SKM-1 treated with dmso at 0.1 percent for 144 hours (cell line): ENCODE measurements around the gene SF3B3.

Source experiments
- DNase-seq: peaks from one replicate; lab custom pipeline; 2025; ENCODE audit not compliant: unreplicated experiment; lab: John Stamatoyannopoulos, UW

Gene SF3B3

DNA sequence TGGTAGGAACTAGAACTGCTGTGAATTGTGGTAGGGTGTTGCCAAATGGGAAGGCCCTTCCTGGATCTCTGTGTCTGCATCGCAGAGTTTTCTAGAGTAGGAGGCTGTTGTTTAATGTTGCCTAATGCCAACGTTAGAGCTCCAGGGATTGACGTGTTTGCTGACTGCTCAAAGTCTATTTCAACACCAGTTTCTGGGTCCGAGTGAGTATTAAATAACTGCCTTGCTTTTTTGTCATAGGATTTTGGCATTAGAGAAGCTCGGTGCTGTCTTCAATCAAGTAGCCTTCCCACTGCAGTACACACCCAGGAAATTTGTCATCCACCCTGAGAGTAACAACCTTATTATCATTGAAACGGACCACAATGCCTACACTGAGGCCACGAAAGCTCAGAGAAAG is 40.0 kb downstream of the SF3B3 start:
- no peak for DNase-seq

DNA sequence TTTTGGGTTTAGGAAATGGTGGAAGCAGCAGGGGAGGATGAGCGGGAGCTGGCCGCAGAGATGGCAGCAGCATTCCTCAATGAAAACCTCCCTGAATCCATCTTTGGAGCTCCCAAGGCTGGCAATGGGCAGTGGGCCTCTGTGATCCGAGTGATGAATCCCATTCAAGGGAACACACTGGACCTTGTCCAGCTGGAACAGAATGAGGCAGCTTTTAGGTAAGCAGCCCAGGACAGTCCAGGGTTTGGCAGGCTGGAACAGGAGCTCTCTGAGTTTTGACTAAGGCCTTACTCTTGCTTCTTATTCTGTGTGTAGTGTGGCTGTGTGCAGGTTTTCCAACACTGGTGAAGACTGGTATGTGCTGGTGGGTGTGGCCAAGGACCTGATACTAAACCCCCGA is 41.4 kb downstream of the SF3B3 start:
- DNase-seq = no peak

- no peak for DNase-seq
Observed at GRCh38 chr16:70568601-70569237, 45.1 kb downstream of the SF3B3 start.

- DNase-seq = no peak
Observed at GRCh38 chr16:70569752-70570151, 46.1 kb downstream of the SF3B3 start.

GRCh38 chr16:70570967-70571570 is 47.5 kb downstream of the SF3B3 start:
- no peak for DNase-seq

DNA sequence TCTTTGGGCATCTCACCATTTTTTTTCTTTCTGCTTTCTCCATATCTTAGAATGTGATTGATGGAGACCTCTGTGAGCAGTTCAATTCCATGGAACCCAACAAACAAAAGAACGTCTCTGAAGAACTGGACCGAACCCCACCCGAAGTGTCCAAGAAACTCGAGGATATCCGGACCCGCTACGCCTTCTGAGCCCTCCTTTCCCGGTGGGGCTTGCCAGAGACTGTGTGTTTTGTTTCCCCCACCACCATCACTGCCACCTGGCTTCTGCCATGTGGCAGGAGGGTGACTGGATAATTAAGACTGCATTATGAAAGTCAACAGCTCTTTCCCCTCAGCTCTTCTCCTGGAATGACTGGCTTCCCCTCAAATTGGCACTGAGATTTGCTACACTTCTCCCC is 48.0 kb downstream of the SF3B3 start:
- no peak for DNase-seq

DNA sequence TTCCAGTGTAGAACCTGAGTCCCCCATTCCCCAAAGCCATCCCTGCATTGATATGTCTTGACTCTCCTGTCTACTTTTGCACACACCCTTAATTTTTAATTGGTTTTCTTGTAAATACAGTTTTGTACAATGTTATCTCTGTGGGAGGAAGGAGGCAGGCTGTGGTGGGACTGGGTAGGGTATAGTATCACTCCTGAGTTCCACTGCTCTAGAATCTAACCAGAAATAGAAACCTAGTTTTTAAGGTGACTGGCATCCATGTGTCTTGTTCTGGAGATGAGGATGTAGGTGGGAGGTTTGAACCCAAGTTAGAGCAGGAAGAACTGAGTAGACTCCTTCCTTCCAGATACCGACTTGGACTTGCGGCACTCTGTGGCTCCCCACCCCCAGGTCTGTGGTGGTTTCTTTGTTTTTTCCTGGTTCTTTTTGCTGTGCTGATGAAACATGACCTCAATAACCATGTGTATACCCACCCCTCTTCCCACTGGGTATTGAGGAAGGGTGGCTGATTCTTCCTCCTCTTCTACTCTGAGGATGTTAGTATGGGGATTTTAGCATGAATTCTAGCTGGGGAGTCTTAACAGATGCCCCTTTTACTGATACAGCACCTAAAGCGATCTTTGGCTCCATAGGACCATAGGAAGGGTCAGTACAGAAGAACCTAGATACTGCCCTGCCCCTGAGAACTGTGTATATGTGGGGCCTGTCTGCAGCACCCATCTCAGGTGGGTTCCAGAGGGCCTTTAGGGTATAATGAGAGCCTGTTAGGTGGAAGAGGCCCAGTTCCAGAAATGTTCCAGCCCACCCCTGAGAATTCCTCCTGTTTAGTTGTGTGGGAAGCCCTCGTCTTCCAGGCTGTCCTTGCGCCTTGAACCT is 48.7 kb downstream of the SF3B3 start:
- DNase-seq = no peak

GRCh38 chr16:70572926-70573270 is 49.3 kb downstream of the SF3B3 start:
- DNase-seq = no peak

DNA sequence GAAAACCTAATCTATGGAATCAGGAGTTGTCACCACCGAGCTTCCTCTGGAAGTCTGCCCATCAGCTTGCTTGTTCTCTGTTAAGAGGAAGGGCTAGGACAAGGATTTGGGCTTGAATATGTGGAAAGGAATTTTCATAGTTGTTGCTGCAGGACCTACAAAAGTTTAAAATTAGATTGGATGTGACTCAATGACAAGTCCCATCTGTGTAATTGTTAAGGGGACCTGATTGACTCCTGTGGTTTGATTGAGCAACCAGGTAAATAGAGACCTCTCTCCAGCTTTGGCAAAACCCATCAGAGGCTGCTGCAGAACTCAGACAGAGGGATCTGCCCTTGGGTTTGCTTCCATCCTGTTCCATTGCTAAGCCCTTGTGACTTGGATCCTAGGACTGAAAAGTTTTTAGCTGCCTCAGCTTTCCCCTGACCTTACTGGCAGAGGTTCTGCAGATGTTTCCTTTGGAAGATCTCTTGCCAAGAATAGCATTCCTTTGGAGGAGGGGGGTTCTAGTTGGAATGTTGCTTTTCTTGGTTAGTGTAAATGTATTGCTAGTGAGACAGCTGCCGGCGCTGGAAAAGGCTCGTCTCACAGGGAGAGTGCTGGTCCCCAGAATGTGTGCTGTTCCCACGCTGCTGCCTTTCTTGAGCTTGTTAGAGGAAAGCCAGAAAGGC is 50.0 kb downstream of the SF3B3 start:
- DNase-seq = no peak

DNA sequence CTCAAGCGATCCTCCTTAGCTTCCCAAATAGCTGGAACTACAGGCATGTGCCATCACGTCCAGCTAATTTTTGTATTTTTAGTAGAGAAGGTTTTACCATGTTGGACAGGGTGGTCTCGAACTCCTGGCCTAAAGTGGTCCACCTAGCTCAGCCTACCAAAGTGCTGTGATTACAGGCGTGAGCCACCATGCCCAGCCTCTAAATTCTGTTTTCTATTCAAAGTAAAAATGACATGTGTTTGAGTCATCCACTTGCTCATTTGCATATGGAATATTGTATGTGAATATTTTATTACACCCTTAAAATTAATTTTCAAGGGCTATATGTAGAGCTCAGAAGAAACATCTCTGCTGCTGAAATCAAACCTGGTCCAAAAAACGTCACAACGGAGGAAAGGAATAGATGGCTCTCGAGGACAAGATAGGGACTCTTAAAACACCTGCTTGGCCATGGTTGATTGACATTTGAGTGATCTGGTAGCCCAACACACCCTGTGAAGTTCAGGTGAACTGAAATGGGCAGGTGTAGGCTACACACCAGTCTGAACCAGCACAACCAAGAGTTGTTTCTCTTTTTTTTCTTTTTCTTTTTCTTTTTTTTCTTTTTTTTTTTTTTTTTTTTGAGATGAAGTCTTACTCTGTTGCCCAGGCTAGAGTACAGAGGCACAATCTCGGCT is 51.1 kb downstream of the SF3B3 start:
- DNase-seq = no peak

GRCh38 chr16:70575376-70575775 is 51.8 kb downstream of the SF3B3 start:
- DNase-seq = no peak

- peak; percentile 57 for DNase-seq
Observed at GRCh38 chr16:70576431-70577255, 53.0 kb downstream of the SF3B3 start.

DNA sequence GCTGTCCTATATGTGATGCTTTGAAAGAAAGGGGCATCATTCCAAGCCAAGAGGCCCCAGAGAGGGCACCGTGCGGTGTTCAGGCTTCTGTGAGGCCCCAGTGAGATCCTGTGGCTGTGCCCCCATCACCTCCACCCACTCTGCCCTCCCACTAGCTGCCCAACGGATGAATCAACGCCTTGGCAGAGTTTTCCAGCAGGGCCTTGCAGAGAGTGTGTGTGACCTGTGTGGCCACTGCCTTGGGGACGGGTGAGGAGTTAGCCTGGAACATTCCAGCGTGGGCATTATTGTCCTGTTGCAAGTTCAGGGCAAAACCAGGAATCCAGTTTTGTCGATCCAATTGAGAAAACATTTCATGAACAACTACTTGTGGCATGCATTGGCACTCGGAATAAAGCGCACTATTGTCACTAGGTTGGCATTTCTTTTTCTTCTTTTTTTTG is 53.7 kb downstream of the SF3B3 start:
- DNase-seq = no peak

- DNase-seq = no peak
Observed at GRCh38 chr16:70578035-70578434, 54.4 kb downstream of the SF3B3 start.

DNA sequence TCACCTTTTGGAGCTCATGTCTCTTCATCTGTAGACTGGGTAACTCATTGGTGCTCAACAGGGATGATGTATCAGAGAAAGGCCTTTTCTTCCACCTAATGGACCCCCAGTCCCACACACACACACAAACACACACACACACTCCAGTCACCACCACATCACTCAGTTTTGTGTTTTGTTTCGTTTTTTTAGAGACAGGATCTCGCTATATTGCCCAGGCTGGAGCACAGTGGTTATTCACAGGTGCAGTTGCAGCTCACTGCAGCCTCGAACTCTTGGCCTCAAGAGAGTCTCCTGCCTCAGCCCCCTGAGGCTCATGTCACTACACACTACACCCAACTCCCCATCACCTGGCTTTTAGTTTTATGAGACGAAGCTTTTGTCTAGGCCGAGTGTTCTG is 55.6 kb downstream of the SF3B3 start:
- DNase-seq = no peak

DNA sequence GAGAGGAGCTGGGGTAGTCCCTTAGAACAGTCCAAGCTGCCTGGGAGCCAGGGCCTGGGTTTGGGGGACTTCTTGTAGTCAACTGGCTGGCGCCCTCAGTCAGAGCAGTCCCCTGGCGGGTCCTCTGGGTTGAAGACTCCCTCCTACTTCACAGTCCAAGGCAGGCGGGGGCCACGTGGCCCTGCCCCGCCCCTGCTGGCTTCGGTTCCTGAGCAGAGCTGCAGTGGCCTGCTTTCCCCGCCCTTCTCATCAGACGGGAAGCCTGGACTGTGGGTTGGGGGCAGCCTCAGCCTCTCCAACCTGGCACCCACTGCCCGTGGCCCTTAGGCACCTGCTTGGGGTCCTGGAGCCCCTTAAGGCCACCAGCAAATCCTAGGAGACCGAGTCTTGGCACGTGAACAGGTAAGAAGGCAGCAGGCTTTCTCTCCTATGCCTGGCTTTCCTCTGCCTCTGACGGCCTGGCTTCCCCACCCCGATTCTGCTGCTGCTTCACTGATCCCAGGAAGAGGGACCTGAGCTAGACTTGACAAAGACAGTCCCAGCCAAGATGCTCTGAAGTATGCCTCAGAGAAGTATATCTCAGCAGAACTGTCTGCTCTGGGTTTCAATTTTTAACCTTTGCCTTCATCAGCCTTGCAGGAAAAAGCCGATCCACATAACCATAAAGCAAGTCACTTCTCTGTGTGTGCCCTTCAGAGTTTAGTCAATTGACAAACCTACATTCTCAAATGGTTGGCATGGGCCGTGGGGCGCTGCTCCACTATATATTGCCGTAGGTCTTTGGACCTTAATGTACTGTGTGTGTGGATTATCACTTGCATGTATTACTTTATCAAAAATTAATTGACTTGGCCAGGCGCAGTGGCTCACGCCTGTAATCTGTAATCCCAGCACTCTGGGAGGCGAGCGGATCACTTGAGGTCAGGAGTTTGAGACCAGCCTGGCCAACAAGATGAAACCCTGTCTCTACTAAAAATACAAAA is 56.3 kb downstream of the SF3B3 start:
- DNase-seq = no peak

- no peak for DNase-seq
Observed at GRCh38 chr16:70582280-70582978, 58.8 kb downstream of the SF3B3 start.

- no peak for DNase-seq
Observed at GRCh38 chr16:70586731-70587130, 63.1 kb downstream of the SF3B3 start.
